Kidney epithelial cell (primary cell): ENCODE measurements around the gene TMEM14C. TPM values are rescaled to one million over a fixed set of nuclear protein-coding genes. Genes with fewer than 3 reads are reported as not detected.
"Not testable (repeated sequence)": the region's sequence is repeated elsewhere in the genome, so short reads cannot be mapped to it uniquely, and the experiment has no call there.

Source experiments
- DNase-seq: peaks from one replicate; pipeline ENCODE4 v3.0.0-alpha.2; 2010; ENCODE audit warnings: low read depth
- H3K27me3 ChIP-seq: 2 replicates; pipeline ENCODE4 v1.6.0; 2011; ENCODE audit warnings: low read length; ENCODE audit not compliant: control insufficient read depth, insufficient read depth
- H3K36me3 ChIP-seq: 2 replicates; pipeline ENCODE4 v1.5.1; 2011; ENCODE audit warnings: low read length; ENCODE audit not compliant: control insufficient read depth, insufficient read depth
- H3K4me3 ChIP-seq: 2 replicates; pipeline ENCODE4 v1.5.1; 2011; ENCODE audit warnings: low read depth, mild to moderate bottlenecking, control low read depth, low read length
- CTCF ChIP-seq: IDR thresholded peaks from 2 replicates; pipeline ENCODE4 v1.5.1; 2011; ENCODE audit warnings: mild to moderate bottlenecking, moderate library complexity, low read length, control low read depth, inconsistent platforms; ENCODE audit not compliant: insufficient read depth, poor library complexity, severe bottlenecking
- total RNA-seq: library from RNA; depleted of rRNA; stranded (reverse); fragments of >200 nt; gene quantifications from 2 replicates; pipeline ENCODE4 v1.2.3, GENCODE V29; 2015

The TMEM14C gene
- total RNA-seq, 1 donor from 2014 or later, result 190 TPM

GRCh38 chr6:10746915-10747250 lies 24.0 kb downstream of the TMEM14C start:
- TF ChIP-seq CTCF, result no peak
- DNase-seq, result no peak
- Histone ChIP-seq H3K27me3 (no peaks in the 10 kb centered on the region), H3K4me3 (peak overlapping the region; percentile 68), H3K36me3 (peaks cover 4% of the 10 kb centered on the region)

GRCh38 chr6:10747251-10747972 lies 24.5 kb downstream of the TMEM14C start, which contains the start of gene TMEM14B:
Gene TMEM14B (plus strand): TSS chr6:10747805. CDS start chr6:10749246, 1,441 bp downstream.
- no peaks in the 10 kb centered on the region for H3K27me3 ChIP-seq
- TF ChIP-seq CTCF, result no peak
- H3K4me3 ChIP-seq, result peak within 1 kb of the TSS; percentile 68
- peak; percentile 75 for DNase-seq
- peaks cover 4% of the 10 kb centered on the region for H3K36me3 ChIP-seq

- H3K36me3 ChIP-seq, result peaks cover 6% of the 10 kb centered on the region
- no peak overlapping the region for H3K4me3 ChIP-seq
- no peak for TF ChIP-seq CTCF
- no peaks in the 10 kb centered on the region for H3K27me3 ChIP-seq
- DNase-seq, result no peak
Measured at GRCh38 chr6:10749734-10750133, 26.9 kb downstream of the TMEM14C start.

GRCh38 chr6:10750568-10750967 lies 27.7 kb downstream of the TMEM14C start:
- DNase-seq, H3K36me3 ChIP-seq, H3K4me3 ChIP-seq, H3K27me3 ChIP-seq: not testable (repeated sequence)

GRCh38 chr6:10751757-10752156 lies 28.9 kb downstream of the TMEM14C start:
- DNase-seq, H3K36me3 ChIP-seq, H3K4me3 ChIP-seq, H3K27me3 ChIP-seq: not testable (repeated sequence)

GRCh38 chr6:10756085-10756484 lies 33.2 kb downstream of the TMEM14C start:
- Histone ChIP-seq H3K36me3 (peaks cover 3% of the 10 kb centered on the region), H3K27me3 (no peaks in the 10 kb centered on the region), H3K4me3 (no peak overlapping the region)
- no peak for DNase-seq
- TF ChIP-seq CTCF, result no peak

- peak; percentile 59 for TF ChIP-seq CTCF
- Histone ChIP-seq H3K27me3 (no peaks in the 10 kb centered on the region), H3K4me3 (no peak overlapping the region), H3K36me3 (no peaks in the 10 kb centered on the region)
- DNase-seq, result peak; percentile 91
Measured at GRCh38 chr6:10759312-10759839, 36.5 kb downstream of the TMEM14C start.
